Raji (cell line): ENCODE data around the gene LRRC71.

ENCODE experiments used
- POLR2A ChIP-seq: IDR thresholded peaks from 2 replicates; pipeline ENCODE4 v1.6.1; 2011; ENCODE audit warnings: low read depth, low read length, control low read depth; ENCODE audit not compliant: insufficient read depth

The LRRC71 gene

DNA sequence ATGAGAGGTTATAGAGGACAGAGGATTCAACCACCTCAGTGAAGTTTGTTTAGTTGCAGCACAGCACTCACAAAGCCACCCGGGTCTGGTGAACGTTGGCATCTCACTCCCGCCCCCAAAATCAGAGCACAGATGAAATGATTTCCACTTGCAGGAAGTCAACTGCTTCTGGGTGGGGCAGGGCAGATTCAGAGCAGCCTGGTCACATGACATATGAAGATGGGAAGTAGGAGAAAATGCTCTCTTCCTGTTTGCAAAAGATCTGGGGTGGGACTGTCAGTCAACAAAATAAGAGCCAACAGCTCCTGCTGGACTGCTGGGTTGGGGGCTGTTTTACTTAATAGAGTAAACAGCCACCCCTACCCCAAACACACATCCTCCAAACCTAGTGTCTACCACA lies 43.2 kb downstream of the LRRC71 start:
- no peak for TF ChIP-seq POLR2A

DNA sequence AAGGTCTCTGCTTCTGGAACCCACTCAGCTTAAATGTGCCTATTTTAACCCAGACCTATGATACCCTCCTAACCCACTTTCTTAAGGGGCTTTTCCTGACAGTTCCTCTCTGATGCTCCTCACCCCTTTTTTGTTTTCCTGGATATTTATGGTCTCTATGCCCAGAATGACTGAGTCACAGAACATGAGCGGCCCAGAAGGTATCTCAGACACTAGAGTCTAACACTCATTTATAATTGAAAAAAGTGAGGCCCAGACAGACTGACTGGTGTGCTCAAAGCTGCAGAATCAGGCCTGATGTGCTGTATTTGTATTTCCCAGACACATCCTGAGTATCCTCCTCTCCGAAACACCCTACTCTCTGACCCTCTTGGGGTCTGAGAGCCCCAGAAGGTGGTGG lies 44.0 kb downstream of the LRRC71 start:
- TF ChIP-seq POLR2A = no peak

DNA sequence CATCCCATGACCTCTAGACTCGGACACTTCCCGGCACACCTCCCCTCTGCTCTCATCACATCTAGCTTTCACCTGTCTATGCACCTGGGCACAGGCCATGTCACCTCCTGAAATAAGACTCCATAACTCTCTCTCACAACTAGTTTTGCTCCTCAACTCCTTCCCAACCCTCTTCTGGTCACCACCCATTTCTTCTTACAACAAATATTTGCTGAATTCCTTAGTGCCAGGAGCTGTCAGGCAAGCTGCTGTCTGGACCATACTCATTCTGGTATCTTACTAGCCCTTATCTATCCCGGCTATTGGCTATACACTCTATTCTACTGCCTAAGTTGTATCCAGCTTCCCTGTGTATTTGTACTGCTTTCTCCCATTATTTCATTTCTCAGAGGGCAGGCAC lies 49.1 kb downstream of the LRRC71 start:
- no peak for TF ChIP-seq POLR2A

DNA sequence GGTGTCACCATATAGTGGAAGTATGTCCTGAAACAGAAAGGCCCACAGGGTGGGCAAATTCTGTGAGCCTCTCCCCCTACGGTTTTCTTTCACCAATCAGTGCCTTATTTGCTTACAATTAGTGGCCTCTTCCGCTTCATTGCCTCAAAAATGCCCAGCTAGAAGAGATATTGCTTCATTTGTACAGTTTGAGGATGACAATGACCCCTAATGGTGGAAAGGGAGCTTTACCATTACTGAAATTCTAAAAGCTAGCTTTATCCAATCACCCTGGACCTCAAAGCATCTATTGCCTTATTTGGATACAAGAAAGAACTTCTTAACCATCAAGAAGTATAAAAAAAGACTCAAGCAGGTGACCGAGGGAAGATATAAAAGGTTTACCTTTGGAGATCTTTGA lies 49.6 kb downstream of the LRRC71 start:
- TF ChIP-seq POLR2A = no peak

DNA sequence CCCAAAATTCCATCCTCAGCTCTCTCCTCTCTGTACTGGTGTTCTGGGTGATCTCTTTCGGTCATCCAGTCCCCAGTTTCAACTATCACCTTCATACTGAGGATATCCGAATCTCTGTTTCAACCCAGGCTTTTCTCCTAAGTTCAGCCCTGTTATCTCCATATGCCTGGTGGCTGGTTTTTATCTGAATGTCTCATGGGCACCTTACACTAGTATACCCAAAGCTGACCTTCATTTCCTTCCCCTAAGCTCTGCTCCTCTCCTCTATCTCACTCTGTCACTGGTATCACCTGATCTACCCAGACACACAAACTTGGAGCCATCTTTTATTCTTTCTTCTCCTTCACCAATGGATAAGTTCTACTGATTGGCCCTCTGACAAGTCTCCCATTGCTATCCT lies 53.0 kb downstream of the LRRC71 start:
- TF ChIP-seq POLR2A = no peak

DNA sequence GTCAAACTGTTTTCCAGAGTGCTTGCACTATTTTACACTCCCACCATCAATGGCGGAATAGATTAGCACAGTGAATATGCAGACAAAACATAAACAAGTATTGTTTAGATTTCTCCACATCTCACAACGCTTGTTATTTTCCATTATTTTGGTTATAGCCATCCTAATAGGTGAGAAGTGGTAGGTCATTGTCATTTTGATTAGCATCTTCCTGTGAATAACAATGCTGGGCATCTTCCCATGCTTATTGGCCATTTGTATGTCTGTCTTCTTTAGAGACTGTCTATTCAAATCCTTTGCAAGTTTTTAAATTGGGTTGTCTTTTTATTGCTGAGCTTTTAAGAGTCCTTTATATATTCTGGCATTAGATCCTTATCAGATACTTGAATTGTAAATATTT lies 54.7 kb downstream of the LRRC71 start:
- TF ChIP-seq POLR2A = no peak

DNA sequence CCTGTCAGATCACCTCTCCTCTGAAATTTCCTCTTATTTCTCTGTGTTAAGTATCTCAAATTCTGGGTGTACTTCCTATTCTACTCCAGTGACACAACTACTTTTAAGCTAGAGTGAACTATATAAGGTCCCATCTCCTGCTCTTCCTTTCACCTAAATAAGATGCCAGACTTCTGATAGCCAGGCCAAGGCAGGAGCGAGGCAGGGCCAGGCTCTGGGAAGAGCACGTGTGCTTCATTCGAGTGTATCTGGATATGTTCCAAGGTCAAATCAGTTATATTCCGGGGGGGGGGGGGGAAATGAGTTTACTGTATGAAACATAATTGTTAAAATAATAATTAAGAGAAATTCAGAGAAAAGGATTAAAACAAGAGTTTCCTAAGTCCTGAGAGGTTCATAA lies 60.1 kb downstream of the LRRC71 start:
- no peak for TF ChIP-seq POLR2A
